ENCODE data around the gene LSM4.

GRCh38 chr19:18320865-18321733 lies 1.8 kb downstream of the LSM4 start:
- no peak for TF ChIP-seq CTCF (IDR thresholded peaks at IDR 0.05 in 4 of 5, conservative IDR thresholded peaks at IDR 0.05 in 1 of 5)
- TF ChIP-seq POLR2A (IDR thresholded peaks at IDR 0.05): no peak

Data from gastrocnemius medialis (tissue), 4 donors.